Upper lobe of left lung (tissue), 6 donors: ENCODE results near the gene LTBP1. TPM values are rescaled to one million over a fixed set of nuclear protein-coding genes. Genes with fewer than 3 reads are reported as not detected.

Experiments used
- ATAC-seq, 2 donors: fragments of 200-7000 bp; cut with Tn5 transposase; one replicate each; pipeline ENCODE4 v1.9.1; 2022; ENCODE audit warnings: mild to moderate bottlenecking in 2 of 2, moderate library complexity in 2 of 2; ENCODE audit not compliant: low FRiP score in 2 of 2
- DNase-seq, 2 donors: peaks; one replicate each; pipeline ENCODE4 v3.0.0-alpha.2; 2019 to 2020
- H3K27ac ChIP-seq, 4 donors: fragments of 200-600 bp; sonication (generic); one replicate each; pipeline ENCODE4 v1.5.1; 2016 to 2019
- H3K27me3 ChIP-seq, 4 donors: fragments of 200-600 bp; sonication (generic); one replicate each; pipeline ENCODE4 v1.5.1; 2017 to 2019
- H3K36me3 ChIP-seq, 4 donors: fragments of 200-600 bp; sonication (generic); one replicate each; pipeline ENCODE4 v1.5.1; 2016 to 2019
- H3K4me1 ChIP-seq, 4 donors: fragments of 200-600 bp; sonication (generic); one replicate each; pipeline ENCODE4 v1.5.1; 2018 to 2019
- H3K4me3 ChIP-seq, 4 donors: fragments of 200-600 bp; sonication (generic); one replicate each; pipeline ENCODE4 v1.5.1; 2017 to 2019; ENCODE audit warnings: mild to moderate bottlenecking in 2 of 4, moderate library complexity in 1 of 4
- H3K9me3 ChIP-seq, 4 donors: fragments of 200-600 bp; sonication (generic); one replicate each; pipeline ENCODE4 v1.5.1; 2018 to 2019
- EP300 ChIP-seq, 4 donors: sonication (generic); formaldehyde crosslinking; IDR thresholded peaks; one replicate each; pipeline ENCODE4 v1.5.1; 2017; ENCODE audit warnings: antibody characterized with exemption in 4 of 4, control low read depth in 2 of 4
- POLR2A ChIP-seq, 4 donors: fragments of 450-650 bp; IDR thresholded peaks; one replicate each; pipeline ENCODE4 v1.5.1; 2016 to 2017; ENCODE audit warnings: antibody characterized with exemption in 4 of 4, mild to moderate bottlenecking in 2 of 4
- POLR2AphosphoS5 ChIP-seq, 2 donors: sonication (generic); formaldehyde crosslinking; IDR thresholded peaks; one replicate each; pipeline ENCODE4 v1.5.1; 2017; ENCODE audit warnings: antibody characterized with exemption in 2 of 2
- WGBS, 2 donors: methylation state at CpG; one replicate each; pipeline ENCODE4 v1.1.5; 2017 to 2018; 5-methylcytosine and 5-hydroxymethylcytosine counted together
- total RNA-seq, 6 donors: library from RNA; depleted of rRNA in 4 of 6; stranded (reverse); fragments of >200 nt in 4 of 6; gene quantifications; one replicate each; pipeline versions ENCODE4 v1.1.0 to v1.2.1, GENCODE V29; 2016 to 2021
- TF ChIP-seq, protein P1 (sequence below), 6 experiments: fragments of 450-650 bp in 4 of 6; fragments of 200-600 bp in 2 of 6; sonication (generic) in 2 of 6; IDR thresholded peaks; one replicate each; pipeline ENCODE4 v1.5.1; 2016 to 2019; ENCODE audit warnings: antibody characterized with exemption in 6 of 6
- donor health status: DM: no; HTN: no; CAD: no; lungs with moderate emphysema.
- donor health status: DM: no; HTN: yes; CAD: no; lungs with severe emphysema.

Gene LTBP1
- total RNA-seq, 6 donors from 2014 or later, result 11.5 to 45.0 (median 27.1) TPM

- Histone ChIP-seq H3K36me3 (no peaks in the 10 kb centered on the region), H3K27me3 (no peaks in the 10 kb centered on the region), H3K4me1 (no peaks in the 10 kb centered on the region), H3K27ac (no peak overlapping the region), H3K4me3 (no peak overlapping the region), H3K9me3 (no peaks in the 10 kb centered on the region)
- TF ChIP-seq EP300 (IDR thresholded peaks at IDR 0.05) (no peak), POLR2AphosphoS5 (IDR thresholded peaks at IDR 0.05) (no peak), POLR2A (IDR thresholded peaks at IDR 0.05) (no peak)
- TF ChIP-seq, protein P1, sequence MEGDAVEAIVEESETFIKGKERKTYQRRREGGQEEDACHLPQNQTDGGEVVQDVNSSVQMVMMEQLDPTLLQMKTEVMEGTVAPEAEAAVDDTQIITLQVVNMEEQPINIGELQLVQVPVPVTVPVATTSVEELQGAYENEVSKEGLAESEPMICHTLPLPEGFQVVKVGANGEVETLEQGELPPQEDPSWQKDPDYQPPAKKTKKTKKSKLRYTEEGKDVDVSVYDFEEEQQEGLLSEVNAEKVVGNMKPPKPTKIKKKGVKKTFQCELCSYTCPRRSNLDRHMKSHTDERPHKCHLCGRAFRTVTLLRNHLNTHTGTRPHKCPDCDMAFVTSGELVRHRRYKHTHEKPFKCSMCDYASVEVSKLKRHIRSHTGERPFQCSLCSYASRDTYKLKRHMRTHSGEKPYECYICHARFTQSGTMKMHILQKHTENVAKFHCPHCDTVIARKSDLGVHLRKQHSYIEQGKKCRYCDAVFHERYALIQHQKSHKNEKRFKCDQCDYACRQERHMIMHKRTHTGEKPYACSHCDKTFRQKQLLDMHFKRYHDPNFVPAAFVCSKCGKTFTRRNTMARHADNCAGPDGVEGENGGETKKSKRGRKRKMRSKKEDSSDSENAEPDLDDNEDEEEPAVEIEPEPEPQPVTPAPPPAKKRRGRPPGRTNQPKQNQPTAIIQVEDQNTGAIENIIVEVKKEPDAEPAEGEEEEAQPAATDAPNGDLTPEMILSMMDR (IDR thresholded peaks at IDR 0.05), result no peak
- DNase-seq (no peak), ATAC-seq (no peak)
- WGBS, 2 donors, result 83 to 98% methylated on average over 3 of the region's 3 CpGs
Observed at GRCh38 chr2:33011941-33012340, 65.2 kb downstream of the LTBP1 start.

- ATAC-seq (no peak), DNase-seq (no peak)
- no peaks in the 10 kb centered on the region for H3K9me3 ChIP-seq
- no peak overlapping the region for H3K27ac ChIP-seq
- H3K36me3 ChIP-seq, result no peaks in the 10 kb centered on the region
- H3K4me3 ChIP-seq, result no peak overlapping the region
- TF ChIP-seq EP300 (IDR thresholded peaks at IDR 0.05) (no peak), POLR2AphosphoS5 (IDR thresholded peaks at IDR 0.05) (no peak), POLR2A (IDR thresholded peaks at IDR 0.05) (no peak)
- TF ChIP-seq, protein P1 (IDR thresholded peaks at IDR 0.05), result no peak
- H3K4me1 ChIP-seq, result no peaks in the 10 kb centered on the region
- WGBS, 2 donors, result 73 to 74% methylated on average over 3 of the region's 3 CpGs
- no peaks in the 10 kb centered on the region for H3K27me3 ChIP-seq
Observed at GRCh38 chr2:33013684-33014110, 66.9 kb downstream of the LTBP1 start.

DNA sequence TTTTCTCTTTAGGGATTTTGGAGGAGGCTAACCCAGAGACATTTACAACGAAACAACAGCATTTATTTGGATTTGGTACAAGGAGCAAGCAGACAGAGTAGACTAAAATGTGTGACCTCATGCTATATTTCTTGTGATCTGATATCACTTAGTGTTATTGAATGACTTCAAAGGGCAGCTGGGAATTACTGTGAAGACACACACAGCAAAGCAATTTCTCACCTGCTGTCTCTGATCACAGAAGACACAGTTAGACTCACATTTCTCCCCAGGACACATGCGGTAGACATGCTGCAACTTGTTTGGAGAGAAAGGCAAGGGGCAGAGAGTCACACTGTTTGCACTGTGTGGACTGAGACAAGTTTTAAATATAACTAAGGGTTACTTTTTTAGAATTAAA, 67.5 kb downstream of the LTBP1 start:
- no peaks in the 10 kb centered on the region for H3K4me1 ChIP-seq

GRCh38 chr2:33015421-33016142, 68.8 kb downstream of the LTBP1 start:
- TF ChIP-seq POLR2AphosphoS5 (IDR thresholded peaks at IDR 0.05), result no peak
- no peak for TF ChIP-seq POLR2A (IDR thresholded peaks at IDR 0.05)
- TF ChIP-seq, protein P1 (IDR thresholded peaks at IDR 0.05), result no peak
- no peak for TF ChIP-seq EP300 (IDR thresholded peaks at IDR 0.05)
- Histone ChIP-seq H3K4me3 (no peak overlapping the region), H3K36me3 (no peaks in the 10 kb centered on the region), H3K9me3 (no peaks in the 10 kb centered on the region), H3K27me3 (no peaks in the 10 kb centered on the region), H3K4me1 (no peaks in the 10 kb centered on the region), H3K27ac (no peak overlapping the region)
- 60 to 64% methylated on average over 4 of the region's 4 CpGs for WGBS, 2 donors
- no peak for DNase-seq
- ATAC-seq, result no peak

More for the DNA sequence above, 67.5 kb downstream of the LTBP1 start:
- Histone ChIP-seq H3K9me3 (no peaks in the 10 kb centered on the region), H3K27me3 (no peaks in the 10 kb centered on the region), H3K36me3 (no peaks in the 10 kb centered on the region), H3K27ac (no peak overlapping the region), H3K4me3 (no peak overlapping the region)
- DNase-seq (no peak), ATAC-seq (no peak)
- WGBS, 2 donors, result 71 to 77% methylated on average over 2 of the region's 2 CpGs
- TF ChIP-seq, protein P1 (IDR thresholded peaks at IDR 0.05), result no peak
- TF ChIP-seq POLR2A (IDR thresholded peaks at IDR 0.05) (no peak), POLR2AphosphoS5 (IDR thresholded peaks at IDR 0.05) (no peak), EP300 (IDR thresholded peaks at IDR 0.05) (no peak)

DNA sequence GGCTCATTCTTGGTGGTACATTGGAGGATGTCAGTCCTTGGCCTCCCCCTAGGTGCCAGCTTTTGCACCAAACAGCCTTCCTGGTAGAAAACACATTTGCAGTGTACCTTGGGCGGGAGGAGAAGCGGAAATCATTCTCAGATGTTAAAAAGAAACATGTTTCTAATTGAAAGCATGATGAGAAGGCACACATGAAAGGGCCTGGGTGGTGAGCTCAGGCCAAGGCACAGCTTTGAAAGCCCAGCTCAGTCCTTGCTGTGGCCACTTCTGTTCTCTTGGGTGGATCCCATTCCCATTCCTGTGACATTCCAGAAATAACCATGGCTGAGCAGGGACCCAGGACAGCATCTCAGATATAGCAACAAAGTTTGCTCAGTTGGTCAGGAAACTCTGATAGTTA, 71.5 kb downstream of the LTBP1 start:
- 72 to 96% methylated on average over 2 of the region's 2 CpGs for WGBS, 2 donors
- H3K27ac ChIP-seq, result no peak overlapping the region
- ATAC-seq, result no peak
- no peak overlapping the region for H3K4me3 ChIP-seq
- no peak for DNase-seq
- no peaks in the 10 kb centered on the region for H3K9me3 ChIP-seq
- no peak for TF ChIP-seq POLR2AphosphoS5 (IDR thresholded peaks at IDR 0.05)
- no peak for TF ChIP-seq EP300 (IDR thresholded peaks at IDR 0.05)
- TF ChIP-seq POLR2A (IDR thresholded peaks at IDR 0.05), result no peak
- TF ChIP-seq, protein P1 (IDR thresholded peaks at IDR 0.05), result no peak
- H3K4me1 ChIP-seq, result peaks cover 0 to 9% (median 4%) of the 10 kb centered on the region in 4 donors
- no peaks in the 10 kb centered on the region for H3K36me3 ChIP-seq
- no peaks in the 10 kb centered on the region for H3K27me3 ChIP-seq
